ENCODE data around the gene NFATC2. TPM values are rescaled to one million over a fixed set of nuclear protein-coding genes. Genes with fewer than 3 reads are reported as not detected.
"Not testable (repeated sequence)": the region's sequence is repeated elsewhere in the genome, so short reads cannot be mapped to it uniquely, and the experiment has no call there.

The NFATC2 gene
- total RNA-seq, 1 experiment from 2014 or later = 0.61 TPM

DNA sequence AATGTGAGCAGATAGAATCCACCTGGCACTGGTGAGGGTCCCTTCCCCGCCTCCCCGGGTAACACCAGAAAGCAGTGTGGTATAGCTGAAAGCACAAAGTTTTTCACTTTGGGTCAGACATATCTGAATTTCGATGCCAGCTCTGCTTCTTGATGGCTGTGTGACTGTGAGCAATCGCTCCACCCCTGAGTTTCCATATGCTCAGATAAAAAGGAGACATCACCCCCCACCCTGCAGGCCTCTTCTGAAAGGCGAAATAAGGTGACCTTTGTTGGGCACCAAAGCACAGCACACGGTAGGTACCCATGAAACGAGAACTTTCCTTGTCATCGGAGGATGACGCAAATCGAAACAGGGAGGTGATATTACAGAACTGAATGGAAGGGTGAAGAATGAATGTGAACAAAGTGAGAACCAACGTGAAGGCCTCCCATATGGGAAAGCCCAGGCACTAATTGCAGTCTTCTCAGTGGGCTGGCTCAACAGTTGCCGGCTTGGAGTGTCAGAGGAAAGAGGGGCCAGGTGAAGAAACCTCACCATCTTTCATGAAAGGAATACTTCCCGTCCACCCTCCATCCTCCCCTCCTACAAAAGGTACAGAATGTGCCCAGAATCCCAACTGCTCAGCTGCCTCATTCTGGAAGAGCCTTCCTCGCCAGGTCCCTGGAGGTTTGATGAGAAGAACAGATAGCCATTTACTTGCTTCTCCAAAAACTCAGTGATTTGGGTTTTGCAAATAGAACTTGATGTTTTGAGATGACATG, 61.8 kb downstream of the NFATC2 start:
- no peak for TF ChIP-seq CTCF (conservative IDR thresholded peaks at IDR 0.05)
- Histone ChIP-seq H4K5ac (ENCODE audit: insufficient read length, low read depth, low read length) (no peak overlapping the region), H3K27ac (ENCODE audit: insufficient read length, low read depth, low read length) (no peak overlapping the region), H2AFZ (ENCODE audit: low read length) (no peak overlapping the region), H4K91ac (ENCODE audit: insufficient read length, low read depth, low read length) (no peak overlapping the region), H3K27me3 (ENCODE audit: insufficient read depth, low read length) (no peaks in the 10 kb centered on the region), H2BK20ac (ENCODE audit: low read depth, low read length, poor library complexity, severe bottlenecking) (no peak overlapping the region), H2AK5ac (ENCODE audit: insufficient read length, low read length) (no peak overlapping the region), H3K14ac (ENCODE audit: insufficient read depth, low read length) (no peak overlapping the region), H3K9me3 (ENCODE audit: control insufficient read depth, low read depth, low read length) (no peaks in the 10 kb centered on the region), H2BK5ac (ENCODE audit: insufficient read length, low read length) (no peak overlapping the region), H2BK15ac (ENCODE audit: low read depth, low read length) (no peak overlapping the region), H4K8ac (replicated peaks; ENCODE audit: insufficient read length, low read depth, low read length) (no peak overlapping the region), H3T11ph (ENCODE audit: low read length) (no peak overlapping the region), H3K79me2 (ENCODE audit: insufficient read depth, low read length) (no peaks in the 10 kb centered on the region), H4K20me1 (ENCODE audit: control insufficient read depth, insufficient read depth, insufficient read length) (no peaks in the 10 kb centered on the region), H3K23me2 (ENCODE audit: insufficient read length, low read depth, low read length, poor library complexity, severe bottlenecking) (no peaks in the 10 kb centered on the region), H3K18ac (ENCODE audit: insufficient read length, low read depth, low read length) (no peak overlapping the region), H3K4me2 (ENCODE audit: insufficient read depth, insufficient read length, low read length) (no peak overlapping the region), H3K23ac (ENCODE audit: insufficient read length, low read depth, low read length) (no peak overlapping the region), H3K79me1 (ENCODE audit: insufficient read depth, low read depth, low read length, poor library complexity, severe bottlenecking) (no peaks in the 10 kb centered on the region), H3K56ac (ENCODE audit: insufficient read length, low read depth, low read length) (no peak overlapping the region), H3K4me1 (ENCODE audit: insufficient read depth, low read length) (0 out of 2 replicates have a peak, but pooled peaks cover 2% of the 10 kb centered on the region), H3K9ac (ENCODE audit: extremely low read depth, insufficient read length, low read length) (no peak overlapping the region), H2BK12ac (ENCODE audit: insufficient read length, low read depth, low read length) (no peak overlapping the region), H2BK120ac (ENCODE audit: low read depth, low read length, poor library complexity, severe bottlenecking) (no peak overlapping the region), H3K4ac (ENCODE audit: low read depth, low read length) (no peak overlapping the region)
- WGBS (ENCODE audit: extremely low coverage, insufficient read length, low lambda C conversion rate) = no CpG with 5 or more reads among the region's 14 CpGs
- no peak overlapping the region for H3K4me3 Mint-ChIP-seq
- DNase-seq = no peak
- H3K9me3 Mint-ChIP-seq = peaks cover 0 to 4% of the 10 kb centered on the region in 2 experiments; a peak in 1 of 5 replicates
- peaks cover 3 to 6% of the 10 kb centered on the region in 2 experiments for H3K4me1 Mint-ChIP-seq
- peaks cover 2% of the 10 kb centered on the region; the same call in 1 of the 2 replicates for H3K27me3 Mint-ChIP-seq (ENCODE audit: low read depth)
- no peak overlapping the region for H3K27ac Mint-ChIP-seq
- H3K36me3 Mint-ChIP-seq (ENCODE audit: insufficient read depth in 1 of 3, low read depth in 3 of 3) = peaks cover 0 to 2% (median 0%) of the 10 kb centered on the region in 3 experiments; a peak in 1 of 7 replicates

DNA sequence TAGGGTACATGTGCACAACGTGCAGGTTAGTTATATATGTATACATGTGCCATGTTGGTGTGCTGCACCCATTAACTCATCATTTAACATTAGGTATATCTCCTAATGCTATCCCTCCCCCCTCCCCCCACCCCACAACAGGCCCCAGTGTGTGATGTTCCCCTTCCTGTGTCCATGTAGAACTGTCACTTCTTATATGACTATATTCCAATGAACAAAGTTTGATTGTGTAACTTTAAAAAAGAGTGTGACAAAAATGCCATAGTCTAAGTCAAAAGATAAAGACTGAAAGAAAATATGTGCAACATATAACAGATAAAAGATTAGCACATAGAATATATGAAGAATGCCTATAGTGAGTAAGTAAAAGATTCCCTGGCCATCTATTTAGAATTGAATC, 66.4 kb downstream of the NFATC2 start:
- H2AK5ac ChIP-seq (ENCODE audit: insufficient read length, low read length); H3K27me3 ChIP-seq (ENCODE audit: insufficient read depth, low read length); H3K56ac ChIP-seq (ENCODE audit: insufficient read length, low read depth, low read length); H3K27ac ChIP-seq (ENCODE audit: insufficient read length, low read depth, low read length); H3K9me3 Mint-ChIP-seq; H4K8ac ChIP-seq (replicated peaks; ENCODE audit: insufficient read length, low read depth, low read length); H2BK20ac ChIP-seq (ENCODE audit: low read depth, low read length, poor library complexity, severe bottlenecking); H3K4ac ChIP-seq (ENCODE audit: low read depth, low read length); H3K4me2 ChIP-seq (ENCODE audit: insufficient read depth, insufficient read length, low read length); H4K5ac ChIP-seq (ENCODE audit: insufficient read length, low read depth, low read length); H3K27me3 Mint-ChIP-seq (ENCODE audit: low read depth); H3K79me2 ChIP-seq (ENCODE audit: insufficient read depth, low read length); H2BK12ac ChIP-seq (ENCODE audit: insufficient read length, low read depth, low read length); H3K9ac ChIP-seq (ENCODE audit: extremely low read depth, insufficient read length, low read length); H3K4me3 Mint-ChIP-seq; H3K27ac Mint-ChIP-seq; H3K23ac ChIP-seq (ENCODE audit: insufficient read length, low read depth, low read length); H4K91ac ChIP-seq (ENCODE audit: insufficient read length, low read depth, low read length); H3K18ac ChIP-seq (ENCODE audit: insufficient read length, low read depth, low read length); H2BK120ac ChIP-seq (ENCODE audit: low read depth, low read length, poor library complexity, severe bottlenecking); H3K4me1 Mint-ChIP-seq; H4K20me1 ChIP-seq (ENCODE audit: control insufficient read depth, insufficient read depth, insufficient read length); H3K79me1 ChIP-seq (ENCODE audit: insufficient read depth, low read depth, low read length, poor library complexity, severe bottlenecking); H2AFZ ChIP-seq (ENCODE audit: low read length); H3K36me3 Mint-ChIP-seq (ENCODE audit: insufficient read depth in 1 of 3, low read depth in 3 of 3); H3K23me2 ChIP-seq (ENCODE audit: insufficient read length, low read depth, low read length, poor library complexity, severe bottlenecking); H2BK15ac ChIP-seq (ENCODE audit: low read depth, low read length); DNase-seq; H3K4me1 ChIP-seq (ENCODE audit: insufficient read depth, low read length); H3K9me3 ChIP-seq (ENCODE audit: control insufficient read depth, low read depth, low read length); H3T11ph ChIP-seq (ENCODE audit: low read length); H3K14ac ChIP-seq (ENCODE audit: insufficient read depth, low read length); H2BK5ac ChIP-seq (ENCODE audit: insufficient read length, low read length): not testable (repeated sequence)
- no CpG with 5 or more reads among the region's 1 CpG for WGBS (ENCODE audit: extremely low coverage, insufficient read length, low lambda C conversion rate)
